ENCODE measurements around the gene SPATA20. TPM values are rescaled to one million over a fixed set of nuclear protein-coding genes. Genes with fewer than 3 reads are reported as not detected.

The SPATA20 gene
- total RNA-seq, 1 experiment from 2014 or later, result 24.6 TPM

DNA sequence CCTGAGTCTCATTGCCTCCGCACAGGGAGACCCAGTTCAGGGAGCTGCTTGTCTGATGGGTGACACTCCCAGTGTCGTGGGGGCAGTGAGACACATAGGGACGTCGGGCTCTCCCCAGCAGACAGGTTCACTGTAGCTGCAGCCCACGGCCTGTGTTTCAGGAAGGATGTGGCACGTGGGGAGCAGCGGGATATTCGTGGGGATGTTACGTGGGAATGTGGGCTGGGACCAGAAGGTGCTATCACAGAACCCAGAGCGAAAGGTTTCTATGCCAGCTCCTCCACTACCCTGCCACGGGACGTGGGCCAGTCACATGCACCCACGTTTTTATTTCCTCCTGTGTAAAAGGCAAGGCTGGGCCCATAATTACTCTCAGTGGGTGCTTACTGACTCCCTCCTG lies 29.9 kb downstream of the SPATA20 start:
- POLR2A ChIA-PET, result no interaction called here
- H3K9me3 Mint-ChIP-seq, result no peaks in the 10 kb centered on the region
- no peaks in the 10 kb centered on the region for H3K27me3 Mint-ChIP-seq (ENCODE audit: low read depth)

DNA sequence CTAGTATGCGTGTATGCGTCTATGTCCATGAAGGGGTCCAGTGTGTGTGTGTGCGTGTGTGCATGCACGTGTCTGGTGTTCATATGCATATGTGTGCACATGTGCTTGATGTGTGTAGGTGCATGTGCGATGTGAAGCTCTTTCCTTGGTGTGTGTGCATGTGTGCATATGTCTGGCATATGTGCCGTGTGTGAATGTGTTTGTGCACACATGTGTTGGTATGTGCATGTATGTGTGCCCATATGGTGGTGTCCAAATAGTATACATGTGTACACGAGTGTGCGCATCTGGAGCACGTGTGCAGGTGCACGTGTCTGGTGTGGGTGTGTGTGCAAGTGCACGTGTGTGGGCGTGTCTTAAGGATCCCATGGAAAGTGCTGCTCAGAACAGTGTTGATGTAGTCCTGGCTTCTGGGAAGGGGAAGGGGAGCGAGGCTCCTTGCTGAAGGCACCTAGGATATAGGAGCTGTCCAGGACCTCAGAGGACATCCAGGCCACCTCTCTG lies 30.5 kb downstream of the SPATA20 start:
- Mint-ChIP-seq H3K36me3 (no peaks in the 10 kb centered on the region), H3K4me3 (no peak overlapping the region), H3K9me3 (no peaks in the 10 kb centered on the region), H3K27ac (no peak overlapping the region), H3K4me1 (peaks cover 11% of the 10 kb centered on the region), H3K27me3 (ENCODE audit: low read depth) (no peaks in the 10 kb centered on the region)
- ChIA-PET CTCF (interaction anchor here (1.2 to 4.2 kb wide), 3 partner anchors 17 to 49 kb away, joined by 3 to 36 read pairs (median 5); partner anchors contain the start of gene CACNA1G), POLR2A (no interaction called here)
- TF ChIP-seq, protein P1, sequence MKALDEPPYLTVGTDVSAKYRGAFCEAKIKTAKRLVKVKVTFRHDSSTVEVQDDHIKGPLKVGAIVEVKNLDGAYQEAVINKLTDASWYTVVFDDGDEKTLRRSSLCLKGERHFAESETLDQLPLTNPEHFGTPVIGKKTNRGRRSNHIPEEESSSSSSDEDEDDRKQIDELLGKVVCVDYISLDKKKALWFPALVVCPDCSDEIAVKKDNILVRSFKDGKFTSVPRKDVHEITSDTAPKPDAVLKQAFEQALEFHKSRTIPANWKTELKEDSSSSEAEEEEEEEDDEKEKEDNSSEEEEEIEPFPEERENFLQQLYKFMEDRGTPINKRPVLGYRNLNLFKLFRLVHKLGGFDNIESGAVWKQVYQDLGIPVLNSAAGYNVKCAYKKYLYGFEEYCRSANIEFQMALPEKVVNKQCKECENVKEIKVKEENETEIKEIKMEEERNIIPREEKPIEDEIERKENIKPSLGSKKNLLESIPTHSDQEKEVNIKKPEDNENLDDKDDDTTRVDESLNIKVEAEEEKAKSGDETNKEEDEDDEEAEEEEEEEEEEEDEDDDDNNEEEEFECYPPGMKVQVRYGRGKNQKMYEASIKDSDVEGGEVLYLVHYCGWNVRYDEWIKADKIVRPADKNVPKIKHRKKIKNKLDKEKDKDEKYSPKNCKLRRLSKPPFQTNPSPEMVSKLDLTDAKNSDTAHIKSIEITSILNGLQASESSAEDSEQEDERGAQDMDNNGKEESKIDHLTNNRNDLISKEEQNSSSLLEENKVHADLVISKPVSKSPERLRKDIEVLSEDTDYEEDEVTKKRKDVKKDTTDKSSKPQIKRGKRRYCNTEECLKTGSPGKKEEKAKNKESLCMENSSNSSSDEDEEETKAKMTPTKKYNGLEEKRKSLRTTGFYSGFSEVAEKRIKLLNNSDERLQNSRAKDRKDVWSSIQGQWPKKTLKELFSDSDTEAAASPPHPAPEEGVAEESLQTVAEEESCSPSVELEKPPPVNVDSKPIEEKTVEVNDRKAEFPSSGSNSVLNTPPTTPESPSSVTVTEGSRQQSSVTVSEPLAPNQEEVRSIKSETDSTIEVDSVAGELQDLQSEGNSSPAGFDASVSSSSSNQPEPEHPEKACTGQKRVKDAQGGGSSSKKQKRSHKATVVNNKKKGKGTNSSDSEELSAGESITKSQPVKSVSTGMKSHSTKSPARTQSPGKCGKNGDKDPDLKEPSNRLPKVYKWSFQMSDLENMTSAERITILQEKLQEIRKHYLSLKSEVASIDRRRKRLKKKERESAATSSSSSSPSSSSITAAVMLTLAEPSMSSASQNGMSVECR (CRISPR knock-in tag; IDR thresholded peaks at IDR 0.05; ENCODE audit: borderline replicate concordance), result no peak
- TF ChIP-seq ESRRA (CRISPR knock-in tag; IDR thresholded peaks at IDR 0.05; ENCODE audit: borderline replicate concordance) (no peak), GTF2I (CRISPR knock-in tag; conservative IDR thresholded peaks at IDR 0.05) (no peak), TCF7 (CRISPR knock-in tag; IDR thresholded peaks at IDR 0.05; ENCODE audit: low read depth) (no peak)
- TF ChIP-seq, protein P2, sequence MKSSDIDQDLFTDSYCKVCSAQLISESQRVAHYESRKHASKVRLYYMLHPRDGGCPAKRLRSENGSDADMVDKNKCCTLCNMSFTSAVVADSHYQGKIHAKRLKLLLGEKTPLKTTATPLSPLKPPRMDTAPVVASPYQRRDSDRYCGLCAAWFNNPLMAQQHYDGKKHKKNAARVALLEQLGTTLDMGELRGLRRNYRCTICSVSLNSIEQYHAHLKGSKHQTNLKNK (CRISPR knock-in tag; IDR thresholded peaks at IDR 0.05), result no peak
- DNase-seq (ENCODE audit: low spot score) (no peak), ATAC-seq (no peak)

More for the DNA sequence above, 29.9 kb downstream of the SPATA20 start:
- Mint-ChIP-seq H3K4me3 (no peak overlapping the region), H3K27ac (no peak overlapping the region), H3K36me3 (no peaks in the 10 kb centered on the region), H3K4me1 (peaks cover 11% of the 10 kb centered on the region)
- ATAC-seq (no peak), DNase-seq (ENCODE audit: low spot score) (no peak)
- CTCF ChIA-PET, result interaction anchor here (2.5 to 4.2 kb wide), 2 partner anchors 26 to 49 kb away, joined by 14 to 36 read pairs; no protein-coding TSS in a partner anchor
- TF ChIP-seq, protein P3, sequence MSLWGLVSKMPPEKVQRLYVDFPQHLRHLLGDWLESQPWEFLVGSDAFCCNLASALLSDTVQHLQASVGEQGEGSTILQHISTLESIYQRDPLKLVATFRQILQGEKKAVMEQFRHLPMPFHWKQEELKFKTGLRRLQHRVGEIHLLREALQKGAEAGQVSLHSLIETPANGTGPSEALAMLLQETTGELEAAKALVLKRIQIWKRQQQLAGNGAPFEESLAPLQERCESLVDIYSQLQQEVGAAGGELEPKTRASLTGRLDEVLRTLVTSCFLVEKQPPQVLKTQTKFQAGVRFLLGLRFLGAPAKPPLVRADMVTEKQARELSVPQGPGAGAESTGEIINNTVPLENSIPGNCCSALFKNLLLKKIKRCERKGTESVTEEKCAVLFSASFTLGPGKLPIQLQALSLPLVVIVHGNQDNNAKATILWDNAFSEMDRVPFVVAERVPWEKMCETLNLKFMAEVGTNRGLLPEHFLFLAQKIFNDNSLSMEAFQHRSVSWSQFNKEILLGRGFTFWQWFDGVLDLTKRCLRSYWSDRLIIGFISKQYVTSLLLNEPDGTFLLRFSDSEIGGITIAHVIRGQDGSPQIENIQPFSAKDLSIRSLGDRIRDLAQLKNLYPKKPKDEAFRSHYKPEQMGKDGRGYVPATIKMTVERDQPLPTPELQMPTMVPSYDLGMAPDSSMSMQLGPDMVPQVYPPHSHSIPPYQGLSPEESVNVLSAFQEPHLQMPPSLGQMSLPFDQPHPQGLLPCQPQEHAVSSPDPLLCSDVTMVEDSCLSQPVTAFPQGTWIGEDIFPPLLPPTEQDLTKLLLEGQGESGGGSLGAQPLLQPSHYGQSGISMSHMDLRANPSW (CRISPR knock-in tag; conservative IDR thresholded peaks at IDR 0.05; ENCODE audit: low read depth), result no peak

DNA sequence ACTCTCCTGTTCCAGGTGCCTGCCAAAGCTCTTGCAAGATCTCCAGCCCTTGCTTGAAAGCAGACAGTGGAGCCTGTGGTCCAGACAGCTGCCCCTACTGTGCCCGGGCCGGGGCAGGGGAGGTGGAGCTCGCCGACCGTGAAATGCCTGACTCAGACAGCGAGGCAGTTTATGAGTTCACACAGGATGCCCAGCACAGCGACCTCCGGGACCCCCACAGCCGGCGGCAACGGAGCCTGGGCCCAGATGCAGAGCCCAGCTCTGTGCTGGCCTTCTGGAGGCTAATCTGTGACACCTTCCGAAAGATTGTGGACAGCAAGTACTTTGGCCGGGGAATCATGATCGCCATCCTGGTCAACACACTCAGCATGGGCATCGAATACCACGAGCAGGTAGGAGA lies 31.2 kb downstream of the SPATA20 start:
- Mint-ChIP-seq H3K27ac (no peak overlapping the region), H3K4me3 (no peak overlapping the region), H3K27me3 (ENCODE audit: low read depth) (no peaks in the 10 kb centered on the region), H3K4me1 (peaks cover 11% of the 10 kb centered on the region), H3K9me3 (no peaks in the 10 kb centered on the region), H3K36me3 (no peaks in the 10 kb centered on the region)
- no peak for TF ChIP-seq GTF2I (CRISPR knock-in tag; conservative IDR thresholded peaks at IDR 0.05)
- no peak for TF ChIP-seq FOXP1 (CRISPR knock-in tag; IDR thresholded peaks at IDR 0.05; ENCODE audit: borderline replicate concordance)
- TF ChIP-seq ZNF121 (CRISPR knock-in tag; IDR thresholded peaks at IDR 0.05), result no peak
- no peak for TF ChIP-seq JAZF1 (CRISPR knock-in tag; IDR thresholded peaks at IDR 0.05)
- TF ChIP-seq ZNF317 (CRISPR knock-in tag; IDR thresholded peaks at IDR 0.05; ENCODE audit: borderline replicate concordance, low read depth), result no peak
- ChIA-PET POLR2A (no interaction called here), CTCF (interaction anchor here (0.6 to 4.2 kb wide), 4 partner anchors 18 to 50 kb away, joined by 3 to 36 read pairs (median 4); partner anchors contain the start of gene CACNA1G)
- no peak for ATAC-seq
- no peak for DNase-seq (ENCODE audit: low spot score)

DNA sequence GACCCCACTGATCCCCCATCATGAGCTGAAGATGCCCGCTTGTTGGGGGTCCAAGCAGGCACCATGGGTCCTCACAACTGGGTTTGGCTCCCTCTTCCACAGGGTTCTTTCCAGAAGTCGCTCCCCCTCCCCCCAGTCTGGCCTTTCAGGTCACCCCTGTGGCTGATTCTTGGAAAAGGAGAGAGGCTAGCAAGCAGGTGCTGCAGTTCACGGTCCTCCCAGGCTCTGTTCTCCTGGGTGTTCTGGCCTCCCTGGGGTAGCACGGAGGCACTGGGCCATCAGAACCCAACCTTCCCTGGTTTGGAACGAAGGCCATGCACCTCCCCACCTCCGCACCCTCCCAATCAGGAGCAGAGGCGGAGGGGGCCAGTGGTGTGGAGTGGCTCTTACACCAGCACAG lies 32.4 kb downstream of the SPATA20 start:
- Mint-ChIP-seq H3K4me3 (no peak overlapping the region), H3K9me3 (no peaks in the 10 kb centered on the region), H3K4me1 (peaks cover 19% of the 10 kb centered on the region), H3K27me3 (ENCODE audit: low read depth) (no peaks in the 10 kb centered on the region), H3K27ac (no peak overlapping the region), H3K36me3 (no peaks in the 10 kb centered on the region)
- ATAC-seq (no peak), DNase-seq (ENCODE audit: low spot score) (no peak)
- ChIA-PET POLR2A (no interaction called here), CTCF (interaction anchor here (1.5 kb wide), 1 partner anchor 29 kb away, joined by 6 read pairs; no protein-coding TSS in a partner anchor)
- no peak for TF ChIP-seq CBFB (CRISPR knock-in tag; IDR thresholded peaks at IDR 0.05; ENCODE audit: low read depth)
- TF ChIP-seq ZNF671 (CRISPR knock-in tag; IDR thresholded peaks at IDR 0.05), result no peak
- no peak for TF ChIP-seq ZNF138 (CRISPR knock-in tag; conservative IDR thresholded peaks at IDR 0.05)
- no peak for TF ChIP-seq NFATC4 (CRISPR knock-in tag; IDR thresholded peaks at IDR 0.05)
- no peak for TF ChIP-seq KAT7 (CRISPR knock-in tag; IDR thresholded peaks at IDR 0.05; ENCODE audit: borderline replicate concordance)
- TF ChIP-seq GRHL2 (CRISPR knock-in tag; IDR thresholded peaks at IDR 0.05; ENCODE audit: insufficient replicate concordance, severe bottlenecking), result no peak
- TF ChIP-seq OVOL2 (CRISPR knock-in tag; IDR thresholded peaks at IDR 0.05; ENCODE audit: borderline replicate concordance), result no peak
- no peak for TF ChIP-seq SOX15 (CRISPR knock-in tag; IDR thresholded peaks at IDR 0.05)
- TF ChIP-seq TCF7 (CRISPR knock-in tag; IDR thresholded peaks at IDR 0.05; ENCODE audit: low read depth), result no peak
- no peak for TF ChIP-seq TEAD1 (CRISPR knock-in tag; IDR thresholded peaks at IDR 0.05)
- TF ChIP-seq, protein P4, sequence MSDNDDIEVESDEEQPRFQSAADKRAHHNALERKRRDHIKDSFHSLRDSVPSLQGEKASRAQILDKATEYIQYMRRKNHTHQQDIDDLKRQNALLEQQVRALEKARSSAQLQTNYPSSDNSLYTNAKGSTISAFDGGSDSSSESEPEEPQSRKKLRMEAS (CRISPR knock-in tag; IDR thresholded peaks at IDR 0.05), result no peak
